ENCODE measurements around the gene SCYGR3. TPM values are rescaled to one million over a fixed set of nuclear protein-coding genes. Genes with fewer than 3 reads are reported as not detected.

SCYGR3 gene
- total and polyA plus RNA-seq, 5 donors: not detected

DNA sequence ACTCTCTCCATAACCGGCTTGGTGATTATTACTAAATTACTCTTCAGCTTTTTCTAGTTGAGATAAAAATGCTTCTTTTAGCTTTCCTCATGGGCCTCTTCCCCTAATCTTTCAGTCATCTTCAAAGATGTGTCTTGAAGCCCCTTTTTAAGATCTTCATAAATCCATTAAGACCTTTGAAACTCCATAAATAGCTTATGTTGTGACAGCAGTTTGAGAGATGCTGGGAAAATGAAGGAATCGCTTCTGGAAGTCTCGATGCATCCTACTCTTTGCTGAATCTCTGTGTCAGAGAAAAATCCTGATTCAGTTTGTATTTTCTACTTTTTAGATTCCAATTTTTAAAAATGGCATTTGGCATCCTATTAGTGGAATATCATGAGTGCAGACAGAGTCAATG lies 15.7 kb upstream of the SCYGR3 start:
- ATAC-seq: no peak
- no peaks in the 10 kb centered on the region for H3K4me1 ChIP-seq (ENCODE audit: control insufficient read depth, insufficient read depth, low read length)
- DNase-seq: no peak
- WGBS: 71% methylated on average over 3 of the region's 3 CpGs
- H3K4me3 ChIP-seq (ENCODE audit: low read length): no peak overlapping the region
- H3K9me3 ChIP-seq (ENCODE audit: control insufficient read depth, low read length): no peaks in the 10 kb centered on the region
- no peaks in the 10 kb centered on the region for H3K27me3 ChIP-seq (ENCODE audit: control insufficient read depth, insufficient read depth)
- H3K27ac ChIP-seq (ENCODE audit: low read length): no peak overlapping the region
- intact Hi-C loops (cut with DNase I): no loop called here

DNA sequence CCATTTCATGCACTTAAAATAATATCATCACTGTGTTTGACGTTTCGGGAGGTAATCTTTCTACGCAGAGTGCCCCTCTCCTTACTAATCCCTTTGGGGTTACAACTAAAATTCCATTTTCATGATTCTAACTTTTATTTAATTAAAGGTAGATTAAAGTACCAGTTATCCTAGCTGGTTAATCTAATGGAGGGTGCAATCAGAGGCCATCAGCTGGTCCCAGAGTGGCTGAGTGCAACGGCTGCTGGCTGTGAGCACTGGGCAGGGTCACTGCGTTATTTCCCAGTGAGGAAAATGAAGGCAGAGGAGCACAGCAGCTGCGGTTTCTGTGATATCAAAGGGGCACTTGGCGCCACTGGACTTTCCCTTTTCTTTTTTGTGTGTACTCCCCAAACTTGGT lies 14.8 kb upstream of the SCYGR3 start:
- Histone ChIP-seq H3K27me3 (ENCODE audit: control insufficient read depth, insufficient read depth) (no peaks in the 10 kb centered on the region), H3K9me3 (ENCODE audit: control insufficient read depth, low read length) (no peaks in the 10 kb centered on the region), H3K27ac (ENCODE audit: low read length) (no peak overlapping the region), H3K4me3 (ENCODE audit: low read length) (no peak overlapping the region), H3K4me1 (ENCODE audit: control insufficient read depth, insufficient read depth, low read length) (no peaks in the 10 kb centered on the region)
- intact Hi-C loops (cut with DNase I): no loop called here
- 51% methylated on average over 7 of the region's 7 CpGs for WGBS
- DNase-seq (no peak), ATAC-seq (no peak)

DNA sequence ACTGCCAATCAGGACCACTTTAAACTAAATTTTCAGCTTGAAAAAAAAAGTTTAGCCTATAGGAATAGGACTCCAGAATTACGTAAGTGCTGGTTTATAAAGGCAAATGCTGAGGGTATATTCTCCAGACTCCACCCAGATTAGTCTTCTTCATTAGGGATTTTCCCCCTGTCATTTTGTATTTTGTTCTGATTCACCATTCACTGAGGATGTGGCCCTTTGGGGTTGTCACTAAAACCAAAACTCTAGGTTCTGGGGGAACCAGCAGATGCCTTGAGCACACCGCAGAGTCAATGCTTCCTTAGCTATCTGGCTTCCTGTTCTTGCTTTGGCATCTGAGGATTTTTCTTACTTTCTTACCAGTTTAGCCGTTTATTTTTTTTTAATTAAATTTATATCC lies 13.1 kb upstream of the SCYGR3 start:
- 88% methylated on average over 3 of the region's 3 CpGs for WGBS
- ATAC-seq: no peak
- no peaks in the 10 kb centered on the region for H3K4me1 ChIP-seq (ENCODE audit: control insufficient read depth, insufficient read depth, low read length)
- no peaks in the 10 kb centered on the region for H3K27me3 ChIP-seq (ENCODE audit: control insufficient read depth, insufficient read depth)
- intact Hi-C loops (cut with DNase I): no loop called here
- no peak overlapping the region for H3K4me3 ChIP-seq (ENCODE audit: low read length)
- H3K27ac ChIP-seq (ENCODE audit: low read length): no peak overlapping the region
- H3K9me3 ChIP-seq (ENCODE audit: control insufficient read depth, low read length): no peaks in the 10 kb centered on the region
- DNase-seq: no peak

DNA sequence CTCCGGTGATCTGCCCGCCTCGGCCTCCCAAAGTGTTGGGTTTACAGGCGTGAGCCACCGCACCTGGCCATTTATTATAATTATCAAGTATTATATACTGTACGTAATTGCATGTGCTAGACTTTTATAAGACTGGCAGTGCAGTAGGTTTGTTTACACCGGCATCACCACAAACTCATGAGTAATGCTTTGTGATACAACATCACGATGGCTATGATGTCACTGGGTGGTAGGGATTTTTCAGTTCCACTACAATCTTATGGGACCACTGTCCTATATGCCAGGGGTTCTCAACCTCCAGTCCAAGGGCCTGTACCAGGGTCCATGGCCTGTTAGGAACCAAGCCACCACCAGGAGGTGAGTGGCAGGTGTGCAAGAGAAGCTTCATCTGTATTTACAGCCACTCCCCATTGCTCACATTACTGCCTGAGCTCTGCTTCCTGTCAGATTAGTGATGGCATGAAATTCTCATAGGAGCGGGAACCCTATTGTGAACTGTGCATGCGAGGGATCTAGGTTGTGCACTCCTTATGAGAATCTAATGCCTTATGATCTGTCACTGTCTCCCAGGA lies 12.0 kb upstream of the SCYGR3 start:
- intact Hi-C loops (cut with DNase I): no loop called here
- Histone ChIP-seq H3K4me1 (ENCODE audit: control insufficient read depth, insufficient read depth, low read length) (no peaks in the 10 kb centered on the region), H3K4me3 (ENCODE audit: low read length) (no peak overlapping the region), H3K9me3 (ENCODE audit: control insufficient read depth, low read length) (no peaks in the 10 kb centered on the region), H3K27me3 (ENCODE audit: control insufficient read depth, insufficient read depth) (no peaks in the 10 kb centered on the region), H3K27ac (ENCODE audit: low read length) (no peak overlapping the region)
- ATAC-seq (no peak), DNase-seq (no peak)
- WGBS: 94% methylated on average over 10 of the region's 10 CpGs

DNA sequence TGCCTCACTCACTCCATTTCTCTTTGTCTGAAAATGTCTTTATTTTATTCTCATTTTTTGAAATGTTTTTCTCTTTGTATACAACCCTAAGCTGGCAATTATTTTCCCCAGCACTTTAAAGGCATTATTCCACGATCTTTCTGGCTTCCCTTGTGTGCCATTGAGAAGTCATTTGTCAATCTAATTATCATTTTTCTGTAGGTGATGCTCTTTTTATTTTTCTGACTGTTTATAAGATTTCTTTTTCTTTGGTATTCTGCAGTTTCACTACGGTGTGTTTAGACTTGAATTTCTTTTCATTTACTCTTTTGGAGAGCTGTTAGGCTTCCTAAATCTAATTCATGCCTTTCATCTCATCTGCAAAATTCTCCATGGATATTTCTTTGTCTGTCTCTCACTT lies 10.8 kb upstream of the SCYGR3 start:
- WGBS: 72% methylated on average over 2 of the region's 2 CpGs
- intact Hi-C loops (cut with DNase I): no loop called here

DNA sequence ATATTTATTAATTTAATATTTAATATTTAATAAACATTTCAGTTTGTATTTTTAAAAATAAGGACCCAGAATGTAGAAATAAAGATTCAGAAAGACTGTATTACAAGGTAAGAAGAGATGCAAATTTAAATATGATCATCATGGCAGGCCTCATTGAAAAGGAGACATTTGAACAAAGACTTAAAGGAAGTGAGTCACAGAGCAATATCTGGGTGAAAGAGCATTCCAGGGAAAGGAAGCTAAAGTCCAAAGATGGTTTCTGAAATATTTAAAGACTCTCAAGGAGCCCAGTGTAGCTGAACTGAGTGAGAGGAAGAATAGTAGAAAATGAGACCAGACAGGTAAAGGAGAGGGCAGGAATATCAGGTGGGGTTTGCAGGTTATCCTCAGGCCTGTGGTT lies 8.6 kb upstream of the SCYGR3 start:
- ATAC-seq (no peak), DNase-seq (no peak)
- Histone ChIP-seq H3K4me1 (ENCODE audit: control insufficient read depth, insufficient read depth, low read length) (no peaks in the 10 kb centered on the region), H3K9me3 (ENCODE audit: control insufficient read depth, low read length) (no peaks in the 10 kb centered on the region), H3K27ac (ENCODE audit: low read length) (no peak overlapping the region), H3K4me3 (ENCODE audit: low read length) (no peak overlapping the region), H3K27me3 (ENCODE audit: control insufficient read depth, insufficient read depth) (no peaks in the 10 kb centered on the region)
- intact Hi-C loops (cut with DNase I): no loop called here

More for the DNA sequence above, 10.8 kb upstream of the SCYGR3 start:
- DNase-seq: no peak
- H3K4me3 ChIP-seq (ENCODE audit: low read length): no peak overlapping the region
- no peak overlapping the region for H3K27ac ChIP-seq (ENCODE audit: low read length)
- H3K4me1 ChIP-seq (ENCODE audit: control insufficient read depth, insufficient read depth, low read length): no peaks in the 10 kb centered on the region
- no peak for ATAC-seq
- no peaks in the 10 kb centered on the region for H3K9me3 ChIP-seq (ENCODE audit: control insufficient read depth, low read length)
- H3K27me3 ChIP-seq (ENCODE audit: control insufficient read depth, insufficient read depth): no peaks in the 10 kb centered on the region

DNA sequence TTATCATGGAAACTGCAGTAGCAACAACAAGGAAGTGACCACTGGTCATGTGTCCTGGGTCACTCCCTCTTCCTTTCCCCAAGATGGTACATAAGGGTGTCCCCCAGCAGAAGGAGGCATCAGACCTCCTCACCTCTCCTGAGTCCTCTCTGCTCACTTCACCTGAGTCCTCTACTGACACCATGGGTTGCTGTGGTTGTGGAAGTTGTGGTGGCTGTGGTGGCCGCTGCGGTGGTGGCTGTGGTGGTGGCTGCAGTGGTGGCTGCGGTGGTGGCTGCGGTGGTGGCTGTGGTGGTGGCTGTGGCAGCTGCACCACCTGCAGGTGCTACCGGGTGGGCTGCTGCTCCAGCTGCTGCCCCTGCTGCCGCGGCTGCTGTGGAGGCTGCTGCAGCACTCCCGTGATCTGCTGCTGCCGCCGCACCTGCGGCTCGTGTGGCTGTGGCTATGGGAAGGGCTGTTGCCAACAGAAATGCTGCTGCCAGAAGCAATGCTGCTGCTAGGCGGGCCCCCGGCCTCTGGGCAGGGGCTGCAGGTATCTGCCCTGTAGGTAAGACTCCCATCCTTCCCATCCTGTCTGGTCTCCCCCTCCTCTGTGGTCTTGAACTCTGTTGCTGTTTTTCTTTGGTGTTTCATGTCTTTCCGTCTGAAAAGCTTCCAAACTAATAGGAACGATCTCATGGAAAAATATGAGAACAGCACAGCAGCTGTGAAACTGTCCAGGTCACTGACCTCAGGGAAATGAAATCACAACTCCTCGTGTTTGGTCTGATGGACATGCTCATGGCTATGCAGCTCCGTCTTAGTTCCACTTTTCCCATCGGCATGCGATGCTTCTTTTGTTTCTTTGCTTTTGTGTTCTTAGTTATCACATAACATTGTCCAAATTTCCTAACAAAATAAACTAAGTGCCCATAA lies 2.9 kb upstream of the SCYGR3 start, which contains the start of gene SCYGR4:
TSS of gene SCYGR4 (plus strand) at position 183 of the 915 bp plus-strand sequence. CDS start at position 183, 0 bp downstream.
- intact Hi-C loops (cut with DNase I): no loop called here
- H3K4me3 ChIP-seq (ENCODE audit: low read length): no peak within 1 kb of the TSS
- no peaks in the 10 kb centered on the region for H3K27me3 ChIP-seq (ENCODE audit: control insufficient read depth, insufficient read depth)
- no peak within 1 kb of the TSS for H3K27ac ChIP-seq (ENCODE audit: low read length)
- 70% methylated on average over 20 of the region's 20 CpGs for WGBS
- no peaks in the 10 kb centered on the region for H3K9me3 ChIP-seq (ENCODE audit: control insufficient read depth, low read length)
- ATAC-seq: no peak
- no peaks in the 10 kb centered on the region for H3K4me1 ChIP-seq (ENCODE audit: control insufficient read depth, insufficient read depth, low read length)
- DNase-seq: no peak

DNA sequence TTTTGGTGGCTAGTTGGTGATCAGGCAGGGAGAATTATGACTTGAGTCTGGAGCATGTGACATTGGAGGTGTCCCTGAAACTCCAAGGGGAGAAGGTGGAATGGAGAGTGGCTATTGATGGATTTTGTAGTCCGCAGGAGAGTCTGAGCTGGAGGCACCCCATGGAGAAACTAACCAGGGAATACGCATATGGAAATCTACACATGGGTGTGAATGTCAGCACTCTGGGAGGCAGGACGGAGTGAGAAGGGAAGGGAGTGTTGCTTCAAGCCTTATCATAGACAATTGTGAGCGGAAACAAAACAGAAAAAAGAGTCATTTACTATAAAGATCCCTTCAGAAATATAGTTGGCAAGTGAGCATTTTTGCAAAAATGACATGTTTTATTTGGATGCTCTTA lies 2.0 kb upstream of the SCYGR3 start:
- DNase-seq (no peak), ATAC-seq (no peak)
- H3K9me3 ChIP-seq (ENCODE audit: control insufficient read depth, low read length): no peaks in the 10 kb centered on the region
- H3K27ac ChIP-seq (ENCODE audit: low read length): no peak overlapping the region
- WGBS: 27% methylated on average over 4 of the region's 4 CpGs
- H3K4me3 ChIP-seq (ENCODE audit: low read length): no peak overlapping the region
- intact Hi-C loops (cut with DNase I): no loop called here
- no peaks in the 10 kb centered on the region for H3K27me3 ChIP-seq (ENCODE audit: control insufficient read depth, insufficient read depth)
- H3K4me1 ChIP-seq (ENCODE audit: control insufficient read depth, insufficient read depth, low read length): no peaks in the 10 kb centered on the region

DNA sequence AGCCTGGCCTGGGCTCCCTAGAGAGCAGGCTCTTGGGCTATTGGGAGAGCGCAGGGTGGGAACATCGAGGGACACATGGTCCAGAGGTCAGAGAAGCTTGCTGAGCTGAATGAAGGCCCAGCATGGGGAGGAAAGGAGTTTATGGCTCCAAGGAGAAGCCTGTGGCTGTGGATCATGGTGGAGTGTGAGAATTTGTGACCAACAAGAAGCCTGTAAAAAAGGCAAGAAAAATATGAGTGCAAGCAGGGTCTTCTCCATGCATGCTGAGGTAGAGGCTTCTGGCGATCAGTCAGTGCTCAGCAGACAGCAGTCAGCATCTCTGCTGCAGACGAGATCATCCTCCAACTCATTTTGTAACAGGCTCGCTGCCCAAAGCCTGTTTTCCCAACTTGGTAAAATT lies 1.3 kb upstream of the SCYGR3 start:
- Histone ChIP-seq H3K27me3 (ENCODE audit: control insufficient read depth, insufficient read depth) (no peaks in the 10 kb centered on the region), H3K9me3 (ENCODE audit: control insufficient read depth, low read length) (no peaks in the 10 kb centered on the region), H3K4me3 (ENCODE audit: low read length) (no peak overlapping the region), H3K4me1 (ENCODE audit: control insufficient read depth, insufficient read depth, low read length) (no peaks in the 10 kb centered on the region), H3K27ac (ENCODE audit: low read length) (no peak overlapping the region)
- ATAC-seq (no peak), DNase-seq (no peak)
- 57% methylated on average over 5 of the region's 5 CpGs for WGBS
- intact Hi-C loops (cut with DNase I): no loop called here

DNA sequence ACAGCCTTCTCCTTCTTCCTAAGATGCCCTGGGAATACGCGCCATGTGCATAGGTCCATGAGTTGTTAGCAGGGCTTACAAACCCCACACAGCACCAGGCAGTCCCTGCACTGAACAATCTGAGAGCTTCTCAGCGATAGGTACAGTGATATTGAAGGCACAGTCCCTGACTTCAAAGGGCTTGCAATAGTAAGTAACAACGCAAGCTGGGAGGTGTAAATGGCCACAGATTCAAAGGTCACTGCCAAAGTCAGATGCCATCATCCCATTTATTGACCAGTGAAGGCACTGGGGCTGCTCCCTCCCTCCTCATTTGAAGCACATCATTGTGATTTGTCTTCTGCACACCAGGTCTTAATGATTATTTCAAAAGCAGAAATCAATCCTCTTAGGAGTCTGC lies 541 bp upstream of the SCYGR3 start:
- ATAC-seq: no peak
- 90% methylated on average over 4 of the region's 4 CpGs for whole genome bisulfite sequencing
- Histone ChIP-seq H3K4me3 (ENCODE audit: low read length) (no peak overlapping the region), H3K27me3 (ENCODE audit: control insufficient read depth, insufficient read depth) (no peaks in the 10 kb centered on the region), H3K4me1 (ENCODE audit: control insufficient read depth, insufficient read depth, low read length) (no peaks in the 10 kb centered on the region), H3K27ac (ENCODE audit: low read length) (no peak overlapping the region), H3K9me3 (ENCODE audit: control insufficient read depth, low read length) (no peaks in the 10 kb centered on the region)
- intact Hi-C loops (cut with DNase I): no loop called here
- DNase-seq: no peak

DNA sequence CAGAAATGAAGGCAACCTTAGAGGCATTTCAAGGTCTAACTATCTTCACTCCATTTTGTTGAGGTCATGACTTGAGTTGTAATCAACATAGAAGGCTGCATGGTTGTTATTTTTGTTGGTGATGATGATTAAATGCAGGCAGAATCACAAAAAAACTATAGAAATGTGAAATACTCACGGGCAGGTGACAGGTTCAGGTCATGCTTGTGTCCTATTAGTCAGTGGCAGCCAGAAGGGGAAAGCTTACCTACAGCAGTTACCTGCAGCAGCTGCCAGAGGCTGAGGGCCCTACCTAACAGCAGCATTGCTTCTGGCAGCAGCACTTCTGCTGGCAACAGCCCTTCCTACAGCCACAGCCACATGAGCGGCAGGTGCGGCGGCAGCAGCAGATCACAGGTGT lies 394 bp downstream of the SCYGR3 start:
- H3K27ac ChIP-seq (ENCODE audit: low read length): no peak overlapping the region
- H3K27me3 ChIP-seq (ENCODE audit: control insufficient read depth, insufficient read depth): no peaks in the 10 kb centered on the region
- ATAC-seq (no peak), DNase-seq (no peak)
- no peaks in the 10 kb centered on the region for H3K4me1 ChIP-seq (ENCODE audit: control insufficient read depth, insufficient read depth, low read length)
- no peak overlapping the region for H3K4me3 ChIP-seq (ENCODE audit: low read length)
- intact Hi-C loops (cut with DNase I): no loop called here
- H3K9me3 ChIP-seq (ENCODE audit: control insufficient read depth, low read length): no peaks in the 10 kb centered on the region
- WGBS: 93% methylated on average over 4 of the region's 4 CpGs
